GM18951 (cell line): ENCODE data around the gene RHBDF2.

Source experiments
- POLR2A ChIP-seq: IDR thresholded peaks from 4 replicates; pipeline ENCODE4 v1.6.1; 2011; ENCODE audit warnings: mild to moderate bottlenecking; ENCODE audit not compliant: insufficient read length, insufficient read depth; ENCODE audit errors: extremely low read depth
- in situ Hi-C: fragments of 300-500 bp; cut with MboI; formaldehyde crosslinking; loops from one replicate; pipeline ENCODE4 v1.12.0; 2022; ENCODE audit warnings: low sequenced_read_pairs, mixed read lengths, inconsistent platforms; ENCODE audit not compliant: unreplicated experiment

Gene RHBDF2

GRCh38 chr17:76426853-76427252, 74.4 kb downstream of the RHBDF2 start:
- in situ Hi-C loops = no loop called here
- no peak for TF ChIP-seq POLR2A

- TF ChIP-seq POLR2A = no peak
- in situ Hi-C loops = no loop called here
These were observed 78.4 kb downstream of the RHBDF2 start for GRCh38 chr17:76422860-76423259.

DNA sequence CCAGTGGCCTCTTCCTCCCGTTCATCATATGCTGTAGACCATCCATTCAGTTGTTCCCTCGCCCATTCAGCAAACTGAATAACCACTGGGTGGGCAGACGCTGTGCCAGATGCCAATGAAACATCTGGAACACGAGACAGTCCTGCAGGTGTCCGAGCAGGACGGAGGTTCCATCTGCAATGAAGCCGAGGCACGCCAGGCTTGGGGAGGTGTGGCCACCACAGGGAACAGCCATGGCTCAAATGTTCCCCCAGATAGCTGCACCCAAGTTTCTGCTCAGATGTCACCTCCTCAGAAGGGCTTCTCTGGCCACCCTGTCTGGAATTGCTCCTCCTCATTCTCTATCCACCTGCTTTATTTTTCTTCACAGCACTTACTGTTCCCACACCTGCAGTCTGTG, 78.8 kb downstream of the RHBDF2 start:
- no peak for TF ChIP-seq POLR2A
- in situ Hi-C loops = no loop called here

GRCh38 chr17:76421044-76421407, 80.2 kb downstream of the RHBDF2 start:
- no peak for TF ChIP-seq POLR2A
- in situ Hi-C loops = no loop called here
